ENCODE measurements around the gene VTA1. TPM values are rescaled to one million over a fixed set of nuclear protein-coding genes. Genes with fewer than 3 reads are reported as not detected.
"Not testable (repeated sequence)": the region's sequence is repeated elsewhere in the genome, so short reads cannot be mapped to it uniquely, and the experiment has no call there.

VTA1 gene
- total and polyA plus RNA-seq, 7 donors: 33.3 to 62.0 (median 39.3) TPM

- no peak overlapping the region for H3K27ac ChIP-seq
- peaks cover 0 to 20% (median 8%) of the 10 kb centered on the region in 4 donors for H3K4me1 ChIP-seq
- no peaks in the 10 kb centered on the region for H3K36me3 ChIP-seq
- TF ChIP-seq EP300 (IDR thresholded peaks at IDR 0.05) (no peak), POLR2AphosphoS5 (IDR thresholded peaks at IDR 0.05) (no peak), CTCF (IDR thresholded peaks at IDR 0.05) (no peak), POLR2A (IDR thresholded peaks at IDR 0.05) (no peak)
- WGBS, 2 donors: 65 to 75% methylated on average over 3 of the region's 3 CpGs
- H3K9me3 ChIP-seq: no peaks in the 10 kb centered on the region
- no peaks in the 10 kb centered on the region for H3K27me3 ChIP-seq
- intact Hi-C loops (cut with DNase I): no loop called here
- no peak for DNase-seq
- H3K4me3 ChIP-seq: no peak overlapping the region
Measured at GRCh38 chr6:142155091-142155490, 8.0 kb downstream of the VTA1 start.

- WGBS, 2 donors: 54 to 62% methylated on average over 5 of the region's 5 CpGs
- Histone ChIP-seq H3K27me3 (no peaks in the 10 kb centered on the region), H3K9me3 (no peaks in the 10 kb centered on the region), H3K27ac (no peak overlapping the region), H3K4me3 (no peak overlapping the region), H3K36me3 (no peaks in the 10 kb centered on the region), H3K4me1 (peaks cover 0 to 20% (median 8%) of the 10 kb centered on the region in 4 donors)
- intact Hi-C loops (cut with DNase I): no loop called here
- TF ChIP-seq CTCF (IDR thresholded peaks at IDR 0.05) (peak in 1 of 4 experiments; percentile 5), EP300 (IDR thresholded peaks at IDR 0.05) (no peak)
- no peak for DNase-seq
Measured at GRCh38 chr6:142155895-142156757, 9.1 kb downstream of the VTA1 start.

GRCh38 chr6:142156758-142157068, 9.7 kb downstream of the VTA1 start:
- H3K27ac ChIP-seq; DNase-seq; H3K9me3 ChIP-seq; H3K36me3 ChIP-seq; intact Hi-C loops (cut with DNase I); H3K27me3 ChIP-seq; H3K4me3 ChIP-seq: not testable (repeated sequence)
- peaks cover 0 to 20% (median 9%) of the 10 kb centered on the region in 4 donors for H3K4me1 ChIP-seq
- 94% methylated on average over 4 of the region's 4 CpGs for WGBS, 2 donors

- H3K4me1 ChIP-seq: peaks cover 0 to 12% (median 7%) of the 10 kb centered on the region in 4 donors
- H3K27ac ChIP-seq: no peak overlapping the region
- H3K27me3 ChIP-seq: no peaks in the 10 kb centered on the region
- H3K9me3 ChIP-seq: no peaks in the 10 kb centered on the region
- TF ChIP-seq POLR2AphosphoS5 (IDR thresholded peaks at IDR 0.05) (no peak), EP300 (IDR thresholded peaks at IDR 0.05) (no peak), CTCF (IDR thresholded peaks at IDR 0.05) (no peak), POLR2A (IDR thresholded peaks at IDR 0.05) (no peak)
- intact Hi-C loops (cut with DNase I): no loop called here
- DNase-seq: no peak
- H3K36me3 ChIP-seq: peaks cover 0 to 17% (median 4%) of the 10 kb centered on the region in 4 donors
- WGBS, 2 donors: 30 to 71% methylated on average over 1 of the region's 1 CpG
- no peak overlapping the region for H3K4me3 ChIP-seq
Measured at GRCh38 chr6:142162780-142163179, 15.7 kb downstream of the VTA1 start.

GRCh38 chr6:142165227-142165626, 18.2 kb downstream of the VTA1 start:
- TF ChIP-seq EP300 (IDR thresholded peaks at IDR 0.05) (no peak), CTCF (IDR thresholded peaks at IDR 0.05) (no peak), POLR2AphosphoS5 (IDR thresholded peaks at IDR 0.05) (no peak), POLR2A (IDR thresholded peaks at IDR 0.05) (no peak)
- intact Hi-C loops (cut with DNase I): no loop called here
- Histone ChIP-seq H3K36me3 (peaks cover 0 to 30% (median 4%) of the 10 kb centered on the region in 4 donors), H3K27me3 (no peaks in the 10 kb centered on the region), H3K4me3 (no peak overlapping the region), H3K9me3 (no peaks in the 10 kb centered on the region), H3K4me1 (peaks cover 0 to 12% (median 7%) of the 10 kb centered on the region in 4 donors), H3K27ac (no peak overlapping the region)
- DNase-seq: no peak
- 88 to 90% methylated on average over 4 of the region's 4 CpGs for WGBS, 2 donors
